ENCODE data around the gene NRARP. TPM values are rescaled to one million over a fixed set of nuclear protein-coding genes. Genes with fewer than 3 reads are reported as not detected.
"Not testable (repeated sequence)": the region's sequence is repeated elsewhere in the genome, so short reads cannot be mapped to it uniquely, and the experiment has no call there.

NRARP gene
- polyA plus RNA-seq, 1 donor = 32.4 TPM

- H3K36me3 ChIP-seq (ENCODE audit: control insufficient read depth, insufficient read depth, low read length) = peaks cover 75% of the 10 kb centered on the region
- H3K9me3 ChIP-seq (ENCODE audit: control insufficient read depth, low read depth, low read length) = peaks cover 13% of the 10 kb centered on the region
- WGBS (ENCODE audit: insufficient coverage, low lambda C conversion rate) = no CpG with 5 or more reads among the region's 6 CpGs
- no peak overlapping the region for H3K4me3 ChIP-seq (ENCODE audit: low read length)
- H3K27ac ChIP-seq (ENCODE audit: low read length) = no peak overlapping the region
- H3K4me1 ChIP-seq (ENCODE audit: control insufficient read depth, insufficient read depth, low read length) = no peaks in the 10 kb centered on the region
- no peak for DNase-seq
- no peaks in the 10 kb centered on the region for H3K27me3 ChIP-seq (ENCODE audit: control insufficient read depth, insufficient read depth, low read length)
Observed at GRCh38 chr9:137267933-137268355, 34.1 kb downstream of the NRARP start.

GRCh38 chr9:137266585-137267453 is 35.3 kb downstream of the NRARP start:
- H3K27me3 ChIP-seq (ENCODE audit: control insufficient read depth, insufficient read depth, low read length) = no peaks in the 10 kb centered on the region
- H3K36me3 ChIP-seq (ENCODE audit: control insufficient read depth, insufficient read depth, low read length) = peaks cover 67% of the 10 kb centered on the region
- WGBS (ENCODE audit: insufficient coverage, low lambda C conversion rate) = no CpG with 5 or more reads among the region's 34 CpGs
- H3K4me1 ChIP-seq (ENCODE audit: control insufficient read depth, insufficient read depth, low read length) = no peaks in the 10 kb centered on the region
- H3K9me3 ChIP-seq (ENCODE audit: control insufficient read depth, low read depth, low read length) = peaks cover 6% of the 10 kb centered on the region
- DNase-seq = no peak
- H3K27ac ChIP-seq (ENCODE audit: low read length) = no peak overlapping the region
- H3K4me3 ChIP-seq (ENCODE audit: low read length) = no peak overlapping the region

GRCh38 chr9:137266162-137266527 is 35.9 kb downstream of the NRARP start:
- no peak overlapping the region for H3K4me3 ChIP-seq (ENCODE audit: low read length)
- no peak overlapping the region for H3K27ac ChIP-seq (ENCODE audit: low read length)
- H3K36me3 ChIP-seq (ENCODE audit: control insufficient read depth, insufficient read depth, low read length) = peaks cover 68% of the 10 kb centered on the region
- no peaks in the 10 kb centered on the region for H3K27me3 ChIP-seq (ENCODE audit: control insufficient read depth, insufficient read depth, low read length)
- H3K4me1 ChIP-seq (ENCODE audit: control insufficient read depth, insufficient read depth, low read length) = no peaks in the 10 kb centered on the region
- peaks cover 7% of the 10 kb centered on the region for H3K9me3 ChIP-seq (ENCODE audit: control insufficient read depth, low read depth, low read length)
- no CpG with 5 or more reads among the region's 15 CpGs for WGBS (ENCODE audit: insufficient coverage, low lambda C conversion rate)
- DNase-seq = no peak

GRCh38 chr9:137265496-137266161 is 36.4 kb downstream of the NRARP start:
- no peak for DNase-seq
- Histone ChIP-seq H3K9me3 (ENCODE audit: control insufficient read depth, low read depth, low read length) (peaks cover 5% of the 10 kb centered on the region), H3K4me3 (ENCODE audit: low read length) (no peak overlapping the region), H3K27me3 (ENCODE audit: control insufficient read depth, insufficient read depth, low read length) (no peaks in the 10 kb centered on the region), H3K27ac (ENCODE audit: low read length) (no peak overlapping the region), H3K4me1 (ENCODE audit: control insufficient read depth, insufficient read depth, low read length) (no peaks in the 10 kb centered on the region), H3K36me3 (ENCODE audit: control insufficient read depth, insufficient read depth, low read length) (peaks cover 63% of the 10 kb centered on the region)
- WGBS (ENCODE audit: insufficient coverage, low lambda C conversion rate) = no CpG with 5 or more reads among the region's 29 CpGs

GRCh38 chr9:137264067-137264466 is 38.0 kb downstream of the NRARP start:
- H3K4me1 ChIP-seq (ENCODE audit: control insufficient read depth, insufficient read depth, low read length) = no peaks in the 10 kb centered on the region
- peaks cover 56% of the 10 kb centered on the region for H3K36me3 ChIP-seq (ENCODE audit: control insufficient read depth, insufficient read depth, low read length)
- no peaks in the 10 kb centered on the region for H3K27me3 ChIP-seq (ENCODE audit: control insufficient read depth, insufficient read depth, low read length)
- H3K9me3 ChIP-seq (ENCODE audit: control insufficient read depth, low read depth, low read length) = peaks cover 5% of the 10 kb centered on the region
- DNase-seq = no peak
- H3K27ac ChIP-seq (ENCODE audit: low read length) = no peak overlapping the region
- no CpG with 5 or more reads among the region's 22 CpGs for WGBS (ENCODE audit: insufficient coverage, low lambda C conversion rate)
- H3K4me3 ChIP-seq (ENCODE audit: low read length) = no peak overlapping the region

GRCh38 chr9:137263506-137263905 is 38.6 kb downstream of the NRARP start:
- Histone ChIP-seq H3K4me3 (ENCODE audit: low read length) (no peak overlapping the region), H3K27ac (ENCODE audit: low read length) (no peak overlapping the region)
- 93% methylated on average over 3 of the region's 10 CpGs for WGBS (ENCODE audit: insufficient coverage, low lambda C conversion rate)

GRCh38 chr9:137262909-137263285 is 39.2 kb downstream of the NRARP start:
- Histone ChIP-seq H3K4me3 (ENCODE audit: low read length) (no peak overlapping the region), H3K9me3 (ENCODE audit: control insufficient read depth, low read depth, low read length) (peaks cover 5% of the 10 kb centered on the region), H3K27me3 (ENCODE audit: control insufficient read depth, insufficient read depth, low read length) (no peaks in the 10 kb centered on the region), H3K36me3 (ENCODE audit: control insufficient read depth, insufficient read depth, low read length) (peaks cover 53% of the 10 kb centered on the region), H3K4me1 (ENCODE audit: control insufficient read depth, insufficient read depth, low read length) (no peaks in the 10 kb centered on the region), H3K27ac (ENCODE audit: low read length) (no peak overlapping the region)
- no CpG with 5 or more reads among the region's 24 CpGs for WGBS (ENCODE audit: insufficient coverage, low lambda C conversion rate)
- no peak for DNase-seq

More at GRCh38 chr9:137263506-137263905, 38.6 kb downstream of the NRARP start:
- no peaks in the 10 kb centered on the region for H3K27me3 ChIP-seq (ENCODE audit: control insufficient read depth, insufficient read depth, low read length)
- peaks cover 5% of the 10 kb centered on the region for H3K9me3 ChIP-seq (ENCODE audit: control insufficient read depth, low read depth, low read length)
- peaks cover 53% of the 10 kb centered on the region for H3K36me3 ChIP-seq (ENCODE audit: control insufficient read depth, insufficient read depth, low read length)
- no peaks in the 10 kb centered on the region for H3K4me1 ChIP-seq (ENCODE audit: control insufficient read depth, insufficient read depth, low read length)
- DNase-seq = no peak

- peaks cover 52% of the 10 kb centered on the region for H3K36me3 ChIP-seq (ENCODE audit: control insufficient read depth, insufficient read depth, low read length)
- not testable (repeated sequence) for DNase-seq; H3K27ac ChIP-seq (ENCODE audit: low read length); H3K4me3 ChIP-seq (ENCODE audit: low read length); H3K27me3 ChIP-seq (ENCODE audit: control insufficient read depth, insufficient read depth, low read length); H3K4me1 ChIP-seq (ENCODE audit: control insufficient read depth, insufficient read depth, low read length); H3K9me3 ChIP-seq (ENCODE audit: control insufficient read depth, low read depth, low read length)
- 80% methylated on average over 1 of the region's 15 CpGs for WGBS (ENCODE audit: insufficient coverage, low lambda C conversion rate)
Observed at GRCh38 chr9:137262173-137262908, 39.7 kb downstream of the NRARP start.

- Histone ChIP-seq H3K4me3 (ENCODE audit: low read length) (no peak overlapping the region), H3K9me3 (ENCODE audit: control insufficient read depth, low read depth, low read length) (peaks cover 2% of the 10 kb centered on the region), H3K36me3 (ENCODE audit: control insufficient read depth, insufficient read depth, low read length) (peaks cover 23% of the 10 kb centered on the region), H3K27me3 (ENCODE audit: control insufficient read depth, insufficient read depth, low read length) (no peaks in the 10 kb centered on the region), H3K4me1 (ENCODE audit: control insufficient read depth, insufficient read depth, low read length) (peaks cover 34% of the 10 kb centered on the region), H3K27ac (ENCODE audit: low read length) (no peak overlapping the region)
- WGBS (ENCODE audit: insufficient coverage, low lambda C conversion rate) = no CpG with 5 or more reads among the region's 15 CpGs
- no peak for DNase-seq
Observed at GRCh38 chr9:137256856-137257255, 45.2 kb downstream of the NRARP start.

GRCh38 chr9:137256362-137256761 is 45.7 kb downstream of the NRARP start:
- peaks cover 35% of the 10 kb centered on the region for H3K4me1 ChIP-seq (ENCODE audit: control insufficient read depth, insufficient read depth, low read length)
- no peak for DNase-seq
- WGBS (ENCODE audit: insufficient coverage, low lambda C conversion rate) = 100% methylated on average over 4 of the region's 15 CpGs
- H3K36me3 ChIP-seq (ENCODE audit: control insufficient read depth, insufficient read depth, low read length) = peaks cover 19% of the 10 kb centered on the region
- H3K27ac ChIP-seq (ENCODE audit: low read length) = no peak overlapping the region
- no peaks in the 10 kb centered on the region for H3K9me3 ChIP-seq (ENCODE audit: control insufficient read depth, low read depth, low read length)
- peak overlapping the region; percentile 89 for H3K4me3 ChIP-seq (ENCODE audit: low read length)
- H3K27me3 ChIP-seq (ENCODE audit: control insufficient read depth, insufficient read depth, low read length) = no peaks in the 10 kb centered on the region
